ENCODE measurements around the gene VGF.
A peak's percentile ranks its signal among the peaks of the same experiment; 100 is the strongest.

Gene VGF

GRCh38 chr7:101165958-101166647, 734 bp upstream of the VGF start:
- no peak for FAIRE-seq

DNA sequence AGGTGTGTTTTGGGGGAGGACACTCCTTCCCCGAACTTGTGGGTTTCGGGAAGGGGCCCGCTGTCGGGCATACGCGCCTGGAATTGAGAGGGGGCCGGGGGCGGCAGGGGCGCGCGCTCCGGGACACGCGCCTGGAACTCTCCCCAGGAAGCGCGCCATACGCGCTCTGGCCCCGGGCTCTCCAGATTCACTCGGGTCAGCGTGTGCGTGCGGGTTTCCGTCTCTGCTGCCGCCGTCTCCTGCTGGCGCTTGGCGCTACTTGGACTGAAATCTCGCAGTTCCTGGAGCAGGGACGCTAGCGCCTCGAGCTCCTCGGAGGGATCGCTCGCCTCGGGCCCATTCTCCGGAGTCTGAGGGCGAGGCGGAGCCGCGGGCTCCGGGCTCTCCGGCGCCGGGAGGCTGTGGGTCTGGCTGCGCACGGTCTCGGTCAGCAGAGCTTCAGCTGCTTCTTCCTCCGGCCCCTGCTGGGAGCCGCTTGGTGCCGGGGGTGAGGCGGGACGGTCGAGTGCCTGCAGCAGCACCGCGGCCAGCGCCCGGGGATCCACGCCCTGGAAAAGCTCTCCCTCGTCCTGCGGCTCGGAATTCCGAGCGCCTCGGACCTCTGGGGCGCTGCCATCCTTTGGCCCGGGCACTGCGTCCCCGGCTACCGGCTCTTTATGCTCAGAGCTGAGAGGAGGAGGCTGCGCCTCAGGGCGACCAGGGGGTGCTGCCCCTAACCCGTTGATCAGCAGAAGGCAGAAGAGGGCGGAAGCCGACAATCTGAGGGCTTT, 1.1 kb downstream of the VGF start:
- no peak for FAIRE-seq

DNA sequence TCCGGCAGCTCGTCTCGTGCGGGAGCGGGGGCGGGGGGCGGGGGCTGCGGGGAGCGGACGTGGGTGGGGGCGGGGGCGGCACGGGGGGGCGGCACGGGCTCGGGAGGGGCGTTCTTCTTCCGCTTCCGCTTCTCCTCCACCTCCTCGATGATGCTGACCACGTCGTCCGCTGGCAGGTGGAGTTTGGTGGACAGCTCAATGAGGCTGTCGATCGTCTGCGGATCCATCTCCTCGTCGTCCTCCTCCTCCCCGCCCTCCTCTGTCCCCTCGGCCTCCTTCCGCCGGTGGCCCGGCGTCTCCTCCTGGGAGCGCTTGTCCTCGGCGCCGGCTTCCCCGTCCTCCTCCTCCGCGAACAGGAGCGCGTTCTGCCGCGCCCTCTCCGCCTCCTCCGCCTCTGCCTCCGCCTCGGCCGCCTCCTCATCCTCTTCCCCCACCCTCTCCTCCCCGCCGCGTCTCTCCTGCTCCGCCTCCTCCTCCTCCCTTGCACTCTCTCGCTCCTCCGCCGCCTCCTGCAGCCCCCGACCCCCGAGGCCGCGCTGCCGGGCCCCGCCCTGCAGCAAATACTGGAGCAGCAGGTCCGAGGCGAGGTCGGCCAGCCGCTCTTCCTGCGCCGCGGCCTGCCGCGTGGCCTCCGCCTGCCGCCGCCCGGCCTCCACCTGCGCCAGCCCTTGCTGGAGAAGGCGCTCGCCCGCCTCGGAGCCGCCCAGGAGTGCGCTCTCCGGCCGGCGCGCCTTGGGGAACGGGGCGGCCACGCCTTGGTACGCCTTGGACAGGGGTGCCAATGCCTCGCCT, 1.9 kb downstream of the VGF start:
- no peak for FAIRE-seq

DNA sequence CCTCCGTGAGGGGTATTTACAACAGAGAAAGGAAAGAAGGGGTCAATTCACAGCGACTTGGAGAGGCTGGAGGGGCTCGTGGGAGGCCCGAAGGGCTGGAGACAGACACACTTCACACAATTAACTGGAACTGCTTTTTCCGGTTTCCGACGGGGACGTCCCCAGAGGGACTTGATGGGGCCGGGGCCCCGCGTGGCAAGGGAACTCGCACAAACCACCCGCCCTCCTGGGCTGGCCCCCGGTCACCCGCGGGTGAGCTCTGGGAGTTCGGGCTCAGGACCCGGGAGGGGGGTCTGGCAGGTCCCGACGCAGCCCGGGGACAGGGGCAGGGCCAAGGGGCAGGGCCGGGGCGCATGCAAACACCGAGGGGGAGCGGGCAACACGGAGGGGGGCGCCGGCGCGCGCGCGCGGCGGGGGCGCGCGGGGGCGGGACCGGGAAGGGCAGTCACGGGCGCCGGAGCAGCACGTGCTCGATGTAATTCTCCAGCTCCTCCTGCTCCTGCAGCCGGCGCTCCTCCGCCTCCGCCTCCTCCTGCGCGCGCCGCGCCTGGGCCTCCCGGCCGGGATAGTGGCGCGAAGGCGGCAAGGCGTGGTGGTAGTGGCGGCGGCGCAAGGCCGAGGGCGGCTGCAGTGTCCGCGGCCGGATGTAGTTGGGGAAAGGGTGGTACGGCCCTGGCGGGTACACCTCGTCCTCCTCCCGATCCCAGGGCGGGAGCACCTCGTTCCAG, 2.7 kb downstream of the VGF start:
- FAIRE-seq, result no peak

- no peak for FAIRE-seq
Observed at GRCh38 chr7:101161692-101162471, 3.5 kb downstream of the VGF start.

DNA sequence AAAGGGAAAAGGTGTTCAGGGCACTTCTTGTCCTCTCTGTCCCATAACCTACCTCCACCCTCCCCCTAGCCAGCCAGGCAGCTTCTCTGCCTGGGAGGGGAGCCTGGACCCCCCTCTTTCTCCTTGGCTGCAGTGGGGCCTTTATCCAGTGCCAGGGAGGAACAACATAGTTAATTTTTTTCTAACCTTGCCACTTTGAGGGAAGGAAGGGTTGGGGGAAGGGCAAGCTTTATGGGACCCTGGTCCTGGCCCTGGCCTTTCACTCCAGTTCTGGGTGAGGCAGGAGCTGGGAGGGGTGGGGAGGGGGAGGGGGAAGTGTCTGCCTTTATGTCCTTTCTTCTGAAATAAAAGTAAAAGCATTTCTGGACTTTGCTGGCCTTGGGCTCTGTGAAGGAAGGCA, 4.5 kb downstream of the VGF start:
- FAIRE-seq, result no peak

GRCh38 chr7:101159696-101160674, 5.4 kb downstream of the VGF start:
- FAIRE-seq, result no peak

GRCh38 chr7:101156866-101157589, 8.3 kb downstream of the VGF start:
- no peak for FAIRE-seq

DNA sequence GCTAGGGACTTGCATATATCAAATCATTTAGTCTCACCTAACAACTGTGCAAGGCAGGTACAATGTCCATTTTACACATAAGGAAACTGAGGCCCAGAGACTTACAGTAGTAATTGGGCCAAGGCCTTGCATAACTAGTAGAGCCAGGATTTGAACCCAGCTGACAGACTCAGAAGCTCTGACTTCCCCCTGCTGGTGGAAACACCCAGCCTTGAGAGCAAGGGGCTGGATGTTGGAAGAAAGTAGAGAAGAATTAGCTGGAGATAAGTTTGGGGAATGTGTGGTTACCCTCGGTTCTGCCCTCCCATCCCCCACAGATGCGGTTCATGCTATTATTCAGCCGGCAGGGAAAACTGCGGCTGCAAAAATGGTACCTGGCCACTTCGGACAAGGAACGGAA, 9.1 kb downstream of the VGF start:
- FAIRE-seq, result no peak

GRCh38 chr7:101155303-101155702, 10.1 kb downstream of the VGF start:
- no peak for FAIRE-seq

- FAIRE-seq, result no peak
Observed at GRCh38 chr7:101154693-101155102, 10.7 kb downstream of the VGF start.

DNA sequence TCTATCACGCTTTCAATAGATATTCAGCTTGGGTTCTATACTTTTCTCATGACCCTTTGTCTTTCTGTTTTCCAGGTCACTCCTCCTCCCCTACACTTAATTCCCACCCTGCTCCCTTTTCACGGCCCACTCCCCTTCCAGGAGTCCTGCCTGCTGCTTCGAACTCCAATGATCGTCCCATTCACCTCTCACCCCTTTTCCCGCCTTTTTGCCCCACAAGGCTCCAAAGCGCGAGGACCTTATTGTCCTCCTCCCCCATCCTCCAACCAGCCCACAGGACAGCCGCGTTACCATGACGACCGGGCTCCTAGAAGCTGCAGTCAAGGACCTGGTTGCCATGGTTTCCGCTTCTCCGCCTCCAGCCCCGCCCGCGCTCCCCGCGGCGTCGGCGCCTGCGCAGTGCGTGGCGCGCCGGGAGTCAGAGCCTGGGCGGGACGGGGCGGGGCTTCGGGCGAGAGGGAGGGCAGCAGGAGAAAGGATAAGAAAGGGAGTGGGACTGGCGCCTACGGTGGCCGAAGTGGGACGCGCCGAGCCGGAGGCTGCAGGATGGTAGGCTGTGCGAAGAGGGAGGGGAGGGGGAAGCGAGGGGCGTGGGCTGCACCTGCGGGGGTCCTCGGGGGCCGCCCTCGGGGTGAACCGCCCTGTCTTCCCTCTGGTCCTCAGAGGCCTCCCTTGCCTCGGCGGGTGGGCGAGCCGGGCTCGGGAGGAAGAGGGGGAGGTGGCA, 11.2 kb downstream of the VGF start, which contains the start of gene AP1S1:
AP1S1 (plus strand) TSS at position 508 of the 724 bp plus-strand sequence; CDS start at position 547, 39 bp downstream.
- FAIRE-seq, result no peak

DNA sequence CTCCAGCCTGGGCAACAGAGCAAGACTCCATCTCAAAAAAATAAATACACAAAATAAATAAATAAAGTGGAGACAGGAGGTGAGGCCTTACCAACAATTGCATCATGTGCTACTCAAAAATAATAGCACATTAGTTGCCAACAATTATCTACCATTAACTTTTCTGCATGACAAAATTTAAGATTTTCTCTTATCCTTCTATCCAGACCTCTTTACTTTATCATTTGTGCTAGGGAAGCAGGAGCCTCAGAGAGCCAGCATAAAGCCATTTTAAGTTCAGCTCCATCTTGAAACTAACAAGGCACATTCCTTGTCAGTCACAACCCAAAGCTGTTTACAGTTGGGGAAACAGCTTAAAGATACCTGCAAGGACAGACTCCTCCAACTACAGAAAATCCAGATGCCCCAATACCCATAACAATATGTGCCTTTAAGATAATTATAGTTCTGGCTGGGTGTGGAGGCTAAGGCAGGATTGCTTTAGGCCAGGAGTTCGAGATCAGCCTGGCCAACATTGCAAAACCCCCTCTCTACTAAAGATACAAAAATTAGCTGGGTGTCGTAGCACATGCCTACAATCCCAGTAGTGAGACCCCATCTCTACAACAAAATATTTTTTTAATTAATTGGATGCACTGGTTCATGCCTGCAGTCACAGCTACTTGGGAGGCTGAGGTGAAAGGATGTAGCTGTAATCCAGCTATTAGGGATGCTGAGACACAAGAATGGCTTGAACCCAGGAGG, 13.3 kb downstream of the VGF start:
- no peak for FAIRE-seq

GRCh38 chr7:101140746-101141382, 24.5 kb downstream of the VGF start:
- FAIRE-seq, result no peak

- no peak for FAIRE-seq
Observed at GRCh38 chr7:101140339-101140699, 25.1 kb downstream of the VGF start.

DNA sequence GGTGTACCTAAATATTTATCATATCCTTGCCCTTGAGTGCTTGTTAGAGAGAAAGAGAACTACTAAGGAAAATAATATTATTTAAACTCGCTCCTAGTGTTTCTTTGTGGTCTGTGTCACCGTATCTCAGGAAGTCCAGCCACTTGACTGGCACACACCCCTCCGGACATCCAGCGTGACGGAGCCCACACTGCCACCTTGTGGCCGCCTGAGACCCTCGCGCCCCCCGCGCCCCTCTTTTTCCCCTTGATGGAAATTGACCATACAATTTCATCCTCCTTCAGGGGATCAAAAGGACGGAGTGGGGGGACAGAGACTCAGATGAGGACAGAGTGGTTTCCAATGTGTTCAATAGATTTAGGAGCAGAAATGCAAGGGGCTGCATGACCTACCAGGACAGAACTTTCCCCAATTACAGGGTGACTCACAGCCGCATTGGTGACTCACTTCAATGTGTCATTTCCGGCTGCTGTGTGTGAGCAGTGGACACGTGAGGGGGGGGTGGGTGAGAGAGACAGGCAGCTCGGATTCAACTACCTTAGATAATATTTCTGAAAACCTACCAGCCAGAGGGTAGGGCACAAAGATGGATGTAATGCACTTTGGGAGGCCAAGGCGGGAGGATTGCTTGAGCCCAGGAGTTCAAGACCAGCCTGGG, 27.0 kb downstream of the VGF start:
- FAIRE-seq, result peak; percentile 41

DNA sequence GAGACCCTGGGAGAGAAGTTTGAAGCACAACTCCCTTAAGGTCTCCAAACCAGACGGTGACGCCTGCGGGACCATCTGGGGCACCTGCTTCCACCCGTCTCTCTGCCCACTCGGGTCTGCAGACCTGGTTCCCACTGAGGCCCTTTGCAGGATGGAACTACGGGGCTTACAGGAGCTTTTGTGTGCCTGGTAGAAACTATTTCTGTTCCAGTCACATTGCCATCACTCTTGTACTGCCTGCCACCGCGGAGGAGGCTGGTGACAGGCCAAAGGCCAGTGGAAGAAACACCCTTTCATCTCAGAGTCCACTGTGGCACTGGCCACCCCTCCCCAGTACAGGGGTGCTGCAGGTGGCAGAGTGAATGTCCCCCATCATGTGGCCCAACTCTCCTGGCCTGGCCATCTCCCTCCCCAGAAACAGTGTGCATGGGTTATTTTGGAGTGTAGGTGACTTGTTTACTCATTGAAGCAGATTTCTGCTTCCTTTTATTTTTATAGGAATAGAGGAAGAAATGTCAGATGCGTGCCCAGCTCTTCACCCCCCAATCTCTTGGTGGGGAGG, 27.6 kb downstream of the VGF start:
- FAIRE-seq, result no peak

Measured in A204.1 (cell line).